MCF 10A (cell line): ENCODE results near the gene RPL15. TPM values are rescaled to one million over a fixed set of nuclear protein-coding genes. Genes with fewer than 3 reads are reported as not detected.
"Not testable (repeated sequence)": the region's sequence is repeated elsewhere in the genome, so short reads cannot be mapped to it uniquely, and the experiment has no call there.

Experiments used
- BruUV-seq: library from RNA; stranded (reverse); fragments of 400-500 nt; replicated peaks from 2 replicates; lab custom pipeline; 2021; lab: Mats Ljungman, UMichigan
- CTCF ChIA-PET: fragments of 300-600 bp; sonication (Branson Sonifier 250); formaldehyde crosslinking; extraction: SDS; loops from one replicate; lab custom pipeline; 2021; ENCODE audit warnings: antibody characterized with exemption, inconsistent platforms; lab: Yijun Ruan, JAX
- POLR2A ChIA-PET: fragments of 300-600, 350-650 bp; sonication (Branson Sonifier 250); formaldehyde crosslinking; extraction: SDS; loops from one replicate; lab custom pipeline; 2020; ENCODE audit warnings: antibody characterized with exemption, inconsistent platforms; lab: Yijun Ruan, JAX
- DNase-seq: peaks from one replicate; pipeline ENCODE4 v3.0.0-alpha.2; 2018; ENCODE audit not compliant: unreplicated experiment
- H3K27ac Mint-ChIP-seq: one replicate; pipeline ENCODE4 v1.8.0; 2022; ENCODE audit warnings: mild to moderate bottlenecking, low read depth, mixed read lengths; ENCODE audit not compliant: unreplicated experiment
- H3K27me3 Mint-ChIP-seq: one replicate; pipeline ENCODE4 v1.8.0; 2022; ENCODE audit warnings: mixed read lengths; ENCODE audit not compliant: insufficient read depth, unreplicated experiment
- H3K36me3 Mint-ChIP-seq: one replicate; pipeline ENCODE4 v1.8.0; 2022; ENCODE audit warnings: mild to moderate bottlenecking, moderate library complexity, mixed read lengths; ENCODE audit not compliant: insufficient read depth, unreplicated experiment
- H3K4me1 Mint-ChIP-seq: one replicate; pipeline ENCODE4 v1.8.0; 2022; ENCODE audit warnings: mixed read lengths; ENCODE audit not compliant: insufficient read depth, unreplicated experiment
- H3K4me3 Mint-ChIP-seq: one replicate; pipeline ENCODE4 v1.8.0; 2022; ENCODE audit warnings: mild to moderate bottlenecking, moderate library complexity, mixed read lengths; ENCODE audit not compliant: unreplicated experiment
- H3K9me3 Mint-ChIP-seq: one replicate; pipeline ENCODE4 v1.8.0; 2022; ENCODE audit warnings: mixed read lengths; ENCODE audit not compliant: unreplicated experiment
- CTCF ChIP-seq: fragments of 200-600 bp; IDR thresholded peaks from one replicate; pipeline ENCODE4 v1.8.0; 2022; ENCODE audit warnings: antibody characterized with exemption, mild to moderate bottlenecking; ENCODE audit not compliant: unreplicated experiment
- intact Hi-C: fragments of 100-400 bp; cut with micrococcal nuclease; formaldehyde crosslinking; loops from 2 replicates; pipeline ENCODE4 v1.14.1; 2022
- total RNA-seq: library from RNA; stranded (reverse); gene quantifications from 2 replicates; pipeline ENCODE4 v1.2.3, GENCODE V29; 2022

Gene RPL15
- total RNA-seq, 1 experiment from 2014 or later, result 2,310 TPM

GRCh38 chr3:23913873-23914743 lies 2.8 kb upstream of the RPL15 start:
- no peak for TF ChIP-seq CTCF
- ChIA-PET POLR2A (interaction anchor here (0.6 to 13.1 kb wide), 4 partner anchors 11 to 321 kb away, joined by 3 to 234 read pairs (median 5); partner anchors contain the start of gene NR1D2), CTCF (interaction anchor here (0.7 kb wide), 1 partner anchor 13 kb away, joined by 3 read pairs; no protein-coding TSS in a partner anchor)
- no peak for DNase-seq
- Mint-ChIP-seq H3K9me3 (no peaks in the 10 kb centered on the region), H3K4me1 (peaks cover 26% of the 10 kb centered on the region), H3K36me3 (peaks cover 51% of the 10 kb centered on the region), H3K27ac (no peak overlapping the region), H3K27me3 (no peaks in the 10 kb centered on the region), H3K4me3 (no peak overlapping the region)
- BruUV-seq, result no TSS peak
- intact Hi-C loops, result no loop called here

GRCh38 chr3:23915537-23916108 lies 1.3 kb upstream of the RPL15 start:
- peak overlapping the region; percentile 76 for H3K27ac Mint-ChIP-seq
- H3K4me3 Mint-ChIP-seq, result peak overlapping the region; percentile 92
- peaks cover 26% of the 10 kb centered on the region for H3K4me1 Mint-ChIP-seq
- no peak for TF ChIP-seq CTCF
- CTCF ChIA-PET, result interaction anchor here (1.1 to 1.5 kb wide), 3 partner anchors 9 to 31 kb away, joined by 3 to 4 read pairs (median 4); no protein-coding TSS in a partner anchor
- no peak for DNase-seq
- no peaks in the 10 kb centered on the region for H3K9me3 Mint-ChIP-seq
- no TSS peak for BruUV-seq
- POLR2A ChIA-PET, result interaction anchor here (0.6 to 13.1 kb wide), 21 partner anchors 9 to 1060 kb away, joined by 3 to 234 read pairs (median 10); partner anchors contain the start of gene NR1D2
- peaks cover 51% of the 10 kb centered on the region for H3K36me3 Mint-ChIP-seq
- no peaks in the 10 kb centered on the region for H3K27me3 Mint-ChIP-seq
- intact Hi-C loops, result loop anchor here (5.0 kb wide), 1 partner anchor 77 kb away; no protein-coding TSS in a partner anchor

GRCh38 chr3:23916152-23916885 lies 613 bp upstream of the RPL15 start:
- POLR2A ChIA-PET, result interaction anchor here (0.6 to 13.1 kb wide), 63 partner anchors 8 to 1753 kb away, joined by 3 to 234 read pairs (median 4); partner anchors contain the start of genes NR1D2 and THRB
- intact Hi-C loops, result loop anchor here (5.0 kb wide), 1 partner anchor 76 kb away; no protein-coding TSS in a partner anchor
- no peak for DNase-seq
- Mint-ChIP-seq H3K27ac (peak overlapping the region; percentile 76), H3K27me3 (no peaks in the 10 kb centered on the region), H3K4me3 (peak overlapping the region; percentile 92), H3K9me3 (no peaks in the 10 kb centered on the region), H3K4me1 (peaks cover 26% of the 10 kb centered on the region), H3K36me3 (peaks cover 49% of the 10 kb centered on the region)
- TSS peak; percentile 57 for BruUV-seq
- TF ChIP-seq CTCF, result no peak
- CTCF ChIA-PET, result interaction anchor here (0.6 to 1.5 kb wide), 9 partner anchors 10 to 678 kb away, joined by 3 to 6 read pairs (median 4); no protein-coding TSS in a partner anchor

- DNase-seq, result peak; percentile 52
- Mint-ChIP-seq H3K27ac (peak overlapping the region; percentile 76), H3K4me1 (peaks cover 26% of the 10 kb centered on the region), H3K4me3 (peak overlapping the region; percentile 92), H3K36me3 (peaks cover 56% of the 10 kb centered on the region)
- intact Hi-C loops, result loop anchor here (1.0 to 5.0 kb wide), 2 partner anchors 29 to 75 kb away; no protein-coding TSS in a partner anchor
- H3K27me3 Mint-ChIP-seq, H3K9me3 Mint-ChIP-seq, BruUV-seq: not testable (repeated sequence)
- POLR2A ChIA-PET, result interaction anchor here (0.6 to 13.1 kb wide), 30 partner anchors 10 to 846 kb away, joined by 3 to 234 read pairs (median 5); partner anchors contain the start of gene NR1D2
- CTCF ChIA-PET, result interaction anchor here (0.5 to 1.1 kb wide), 4 partner anchors 9 to 673 kb away, joined by 3 to 4 read pairs (median 3); no protein-coding TSS in a partner anchor
Measured at GRCh38 chr3:23917679-23918303, 859 bp downstream of the RPL15 start.

GRCh38 chr3:23918331-23918730 lies 1.4 kb downstream of the RPL15 start:
- intact Hi-C loops, result loop anchor here (1.0 to 5.0 kb wide), 2 partner anchors 28 to 74 kb away; no protein-coding TSS in a partner anchor
- Mint-ChIP-seq H3K36me3 (peaks cover 56% of the 10 kb centered on the region), H3K4me1 (peaks cover 26% of the 10 kb centered on the region), H3K27ac (peak overlapping the region; percentile 76), H3K4me3 (peak overlapping the region; percentile 92)
- H3K9me3 Mint-ChIP-seq, H3K27me3 Mint-ChIP-seq, DNase-seq, BruUV-seq: not testable (repeated sequence)
- CTCF ChIA-PET, result interaction anchor here (0.5 to 1.1 kb wide), 2 partner anchors 9 to 269 kb away, joined by 3 to 4 read pairs; no protein-coding TSS in a partner anchor
- POLR2A ChIA-PET, result interaction anchor here (0.6 to 13.1 kb wide), 13 partner anchors 10 to 846 kb away, joined by 3 to 234 read pairs (median 18); partner anchors contain the start of gene NR1D2
